ENCODE results near the gene SHCBP1L. TPM values are rescaled to one million over a fixed set of nuclear protein-coding genes. Genes with fewer than 3 reads are reported as not detected.

The SHCBP1L gene
- 0.98 TPM in 1 of 2 replicates, not detected in the other for total RNA-seq (ENCODE audit: low replicate concordance)

- no peak for TF ChIP-seq CTCF (IDR thresholded peaks at IDR 0.05; ENCODE audit: insufficient read depth, low read length)
- DNase-seq (ENCODE audit: low read depth) = no peak
- H3K4me3 ChIP-seq (ENCODE audit: low read depth, low read length) = no peak within 1 kb of the TSS
These were observed at the start of gene SHCBP1L for GRCh38 chr1:182952677-182953444. Gene SHCBP1L (minus strand): TSS chr1:182953166. CDS start chr1:182953133, 33 bp downstream.

GRCh38 chr1:183002267-183002666, 49.3 kb upstream of the SHCBP1L start:
- TF ChIP-seq CTCF (IDR thresholded peaks at IDR 0.05; ENCODE audit: insufficient read depth, low read length) = no peak
- DNase-seq (ENCODE audit: low read depth) = no peak
- no peak overlapping the region for H3K4me3 ChIP-seq (ENCODE audit: low read depth, low read length)

GRCh38 chr1:183000167-183000962, 47.4 kb upstream of the SHCBP1L start:
- TF ChIP-seq CTCF (IDR thresholded peaks at IDR 0.05; ENCODE audit: insufficient read depth, low read length) = no peak
- no peak overlapping the region for H3K4me3 ChIP-seq (ENCODE audit: low read depth, low read length)
- peak; percentile 71 for DNase-seq (ENCODE audit: low read depth)

- no peak for TF ChIP-seq CTCF (IDR thresholded peaks at IDR 0.05; ENCODE audit: insufficient read depth, low read length)
- no peak for DNase-seq (ENCODE audit: low read depth)
- no peak overlapping the region for H3K4me3 ChIP-seq (ENCODE audit: low read depth, low read length)
These were observed 45.5 kb upstream of the SHCBP1L start for GRCh38 chr1:182998482-182998881.

- TF ChIP-seq CTCF (IDR thresholded peaks at IDR 0.05; ENCODE audit: insufficient read depth, low read length) = no peak
- no peak overlapping the region for H3K4me3 ChIP-seq (ENCODE audit: low read depth, low read length)
- no peak for DNase-seq (ENCODE audit: low read depth)
These were observed 43.9 kb upstream of the SHCBP1L start for GRCh38 chr1:182996816-182997215.

GRCh38 chr1:182995894-182996293, 42.9 kb upstream of the SHCBP1L start:
- TF ChIP-seq CTCF (IDR thresholded peaks at IDR 0.05; ENCODE audit: insufficient read depth, low read length) = no peak
- no peak overlapping the region for H3K4me3 ChIP-seq (ENCODE audit: low read depth, low read length)

More at GRCh38 chr1:182995894-182996293, 42.9 kb upstream of the SHCBP1L start:
- DNase-seq (ENCODE audit: low read depth) = no peak

All from fibroblast of the aortic adventitia (primary cell).